ENCODE results near the gene PTPRT. TPM values are rescaled to one million over a fixed set of nuclear protein-coding genes. Genes with fewer than 3 reads are reported as not detected.

Gene PTPRT
- total and polyA plus RNA-seq, 2 of the 13 experiments (the other 11 are each of a cell fraction or from before 2014, with no cell fraction given): under 0.01 to 0.09 TPM

- in situ Hi-C loops (cut with HindIII; ENCODE audit: extremely low pct_ligation_motif_present, low pct_unique_long_range_greater_than_20kb) (no loop called here), intact Hi-C loops (cut with micrococcal nuclease; ENCODE audit: unreplicated experiment) (no loop called here)
- Histone ChIP-seq H3K4me3 (replicated peaks in 1 of 3; ENCODE audit: insufficient read depth in 1 of 3, low read depth in 2 of 3, low read length in 3 of 3) (no peak overlapping the region), H3K4me1 (ENCODE audit: insufficient read depth, low read length) (no peaks in the 10 kb centered on the region), H3K4me2 (ENCODE audit: low read depth, low read length) (no peak overlapping the region), H3K27me3 (ENCODE audit: control insufficient read depth in 1 of 2, insufficient read depth in 2 of 2, low read length in 2 of 2) (no peaks in the 10 kb centered on the region), H2AFZ (ENCODE audit: low read length) (no peak overlapping the region), H4K20me1 (ENCODE audit: insufficient read depth, low read length) (no peaks in the 10 kb centered on the region), H3K9ac (ENCODE audit: insufficient read depth, low read depth, low read length) (no peak overlapping the region), H3K9me3 (ENCODE audit: low read length) (peaks cover 37% of the 10 kb centered on the region), H3K27ac (ENCODE audit: extremely low read length, insufficient read depth, low read length) (no peak overlapping the region), H3K36me3 (replicated peaks in 1 of 2; ENCODE audit: control insufficient read depth in 1 of 2, insufficient read depth in 2 of 2, low read length in 2 of 2) (no peaks in the 10 kb centered on the region), H3K79me2 (ENCODE audit: insufficient read depth, low read length) (no peaks in the 10 kb centered on the region)
- ATAC-seq (no peak), DNase-seq (ENCODE audit: low spot score) (no peak), FAIRE-seq (no peak)
- POLR2A ChIA-PET: no interaction called here
- WGBS (ENCODE audit: low lambda C conversion rate): 7% methylated on average over 4 of the region's 4 CpGs
- CTCF ChIA-PET (ENCODE audit: low intra/inter-chr PET ratio, low total read pairs): no interaction called here
- no peak for TF ChIP-seq ZSCAN9 (CRISPR knock-in tag; IDR thresholded peaks at IDR 0.05; ENCODE audit: borderline replicate concordance)
- no peak for TF ChIP-seq IRF9 (CRISPR knock-in tag; IDR thresholded peaks at IDR 0.05; ENCODE audit: borderline replicate concordance)
- TF ChIP-seq SIX1 (CRISPR knock-in tag; IDR thresholded peaks at IDR 0.05; ENCODE audit: borderline replicate concordance): no peak
- TF ChIP-seq ZNF224 (CRISPR knock-in tag; IDR thresholded peaks at IDR 0.05): no peak
- TF ChIP-seq ZNF337 (CRISPR knock-in tag; IDR thresholded peaks at IDR 0.05; ENCODE audit: borderline replicate concordance, low read depth): no peak
- TF ChIP-seq MXD3 (CRISPR knock-in tag; IDR thresholded peaks at IDR 0.05): no peak
- no peak for TF ChIP-seq ZNF335 (CRISPR knock-in tag; IDR thresholded peaks at IDR 0.05)
- no peak for TF ChIP-seq PRPF4 (IDR thresholded peaks at IDR 0.05; ENCODE audit: low read depth, low read length, poor library complexity, severe bottlenecking)
- TF ChIP-seq ZBTB21 (CRISPR knock-in tag; IDR thresholded peaks at IDR 0.05): no peak
- BruUV-seq (replicated peaks): no TSS peak
Measured at GRCh38 chr20:42309050-42309449, 880.7 kb downstream of the PTPRT start.
